ENCODE results near the gene GMPR.
A peak's percentile ranks its signal among the peaks of the same experiment; 100 is the strongest.

The GMPR gene

GRCh38 chr6:16333580-16333979 is 95.2 kb downstream of the GMPR start:
- no peak for DNase-seq

- DNase-seq: no peak
Measured at GRCh38 chr6:16334671-16335070, 96.3 kb downstream of the GMPR start.

GRCh38 chr6:16335176-16335575 is 96.8 kb downstream of the GMPR start:
- no peak for DNase-seq

GRCh38 chr6:16336056-16336818 is 97.8 kb downstream of the GMPR start:
- peak; percentile 29 to 67 for DNase-seq

GRCh38 chr6:16336911-16337294 is 98.5 kb downstream of the GMPR start:
- DNase-seq: no peak

- DNase-seq: peak; percentile 92 to 96
Measured at GRCh38 chr6:16337295-16337975, 99.0 kb downstream of the GMPR start.

- DNase-seq: peak; percentile 57 to 93
Measured at GRCh38 chr6:16338577-16339264, 100.3 kb downstream of the GMPR start.

- no peak for DNase-seq
Measured at GRCh38 chr6:16339265-16339587, 100.8 kb downstream of the GMPR start.

- no peak for DNase-seq
Measured at GRCh38 chr6:16343593-16343992, 105.2 kb downstream of the GMPR start.

GRCh38 chr6:16344756-16345155 is 106.4 kb downstream of the GMPR start:
- no peak for DNase-seq

Measured in NCI-H446 (cell line).